ENCODE results near the gene ZNF609.

ZNF609 gene

GRCh38 chr15:64694816-64695215 lies 234.4 kb downstream of the ZNF609 start:
- H3K4me3 ChIP-seq (replicated peaks; ENCODE audit: low read depth, low read length) = no peak overlapping the region
- DNase-seq (ENCODE audit: extremely low read depth, low read depth) = no peak
- no peak for TF ChIP-seq CTCF (IDR thresholded peaks at IDR 0.05; ENCODE audit: low read depth, low read length, missing control alignments)

GRCh38 chr15:64695561-64695992 lies 235.2 kb downstream of the ZNF609 start:
- DNase-seq (ENCODE audit: extremely low read depth, low read depth) = no peak
- H3K4me3 ChIP-seq (replicated peaks; ENCODE audit: low read depth, low read length) = no peak overlapping the region
- no peak for TF ChIP-seq CTCF (IDR thresholded peaks at IDR 0.05; ENCODE audit: low read depth, low read length, missing control alignments)

- no peak for DNase-seq (ENCODE audit: extremely low read depth, low read depth)
- TF ChIP-seq CTCF (IDR thresholded peaks at IDR 0.05; ENCODE audit: low read depth, low read length, missing control alignments) = no peak
- H3K4me3 ChIP-seq (replicated peaks; ENCODE audit: low read depth, low read length) = no peak overlapping the region
These were observed 236.1 kb downstream of the ZNF609 start for GRCh38 chr15:64696481-64696880.

- no peak for DNase-seq (ENCODE audit: extremely low read depth, low read depth)
- no peak overlapping the region for H3K4me3 ChIP-seq (replicated peaks; ENCODE audit: low read depth, low read length)
- no peak for TF ChIP-seq CTCF (IDR thresholded peaks at IDR 0.05; ENCODE audit: low read depth, low read length, missing control alignments)
These were observed 237.6 kb downstream of the ZNF609 start for GRCh38 chr15:64697911-64698369.

GRCh38 chr15:64698823-64699222 lies 238.4 kb downstream of the ZNF609 start:
- TF ChIP-seq CTCF (IDR thresholded peaks at IDR 0.05; ENCODE audit: low read depth, low read length, missing control alignments) = no peak
- DNase-seq (ENCODE audit: extremely low read depth, low read depth) = no peak
- H3K4me3 ChIP-seq (replicated peaks; ENCODE audit: low read depth, low read length) = no peak overlapping the region

- DNase-seq (ENCODE audit: extremely low read depth, low read depth) = no peak
- H3K4me3 ChIP-seq (replicated peaks; ENCODE audit: low read depth, low read length) = peak overlapping the region; percentile 76
- no peak for TF ChIP-seq CTCF (IDR thresholded peaks at IDR 0.05; ENCODE audit: low read depth, low read length, missing control alignments)
These were observed 239.5 kb downstream of the ZNF609 start for GRCh38 chr15:64699751-64700388.

GRCh38 chr15:64701051-64701450 lies 240.7 kb downstream of the ZNF609 start:
- no peak for DNase-seq (ENCODE audit: extremely low read depth, low read depth)
- TF ChIP-seq CTCF (IDR thresholded peaks at IDR 0.05; ENCODE audit: low read depth, low read length, missing control alignments) = no peak
- peak overlapping the region; percentile 76 for H3K4me3 ChIP-seq (replicated peaks; ENCODE audit: low read depth, low read length)

Measured in HFF-Myc (cell line).